GM12892 (cell line): Measurements from ENCODE around the gene MADCAM1.

ENCODE experiments used
- POLR2A ChIP-seq: IDR thresholded peaks from 2 replicates; pipeline ENCODE4 v1.6.1; 2011; ENCODE audit warnings: low read depth, low read length, control low read depth
- POLR2AphosphoS5 ChIP-seq: IDR thresholded peaks from 2 replicates; pipeline ENCODE4 v1.6.1; 2011; ENCODE audit warnings: low read depth, low read length, control low read depth
- TAF1 ChIP-seq: IDR thresholded peaks from 2 replicates; pipeline ENCODE4 v1.6.1; 2011; ENCODE audit warnings: low read depth, mild to moderate bottlenecking, control low read depth, low read length, borderline replicate concordance

- TF ChIP-seq POLR2A (no peak), POLR2AphosphoS5 (no peak), TAF1 (no peak)
Observed at GRCh38 chr19:447816-448560, 48.3 kb upstream of the MADCAM1 start.
